Large intestine (tissue), 3 donors: ENCODE results near the gene RP2. TPM values are rescaled to one million over a fixed set of nuclear protein-coding genes. Genes with fewer than 3 reads are reported as not detected.

Source experiments
- DNase-seq, 2 donors: peaks; one replicate each; pipeline versions ENCODE4 v3.0.0 to v3.0.0-alpha.2; 2013
- H3K27ac ChIP-seq: one replicate; pipeline ENCODE4 v1.5.1; 2013; ENCODE audit warnings: low read length
- H3K27me3 ChIP-seq: 2 replicates; pipeline ENCODE4 v1.6.1; 2013; ENCODE audit warnings: low read length; ENCODE audit not compliant: control insufficient read depth, insufficient read depth
- H3K36me3 ChIP-seq: 2 replicates; pipeline ENCODE4 v1.6.1; 2013; ENCODE audit warnings: low read length; ENCODE audit not compliant: control insufficient read depth, insufficient read depth
- H3K4me1 ChIP-seq: one replicate; pipeline ENCODE4 v1.6.1; 2013; ENCODE audit warnings: low read length; ENCODE audit not compliant: control insufficient read depth, insufficient read depth
- H3K4me3 ChIP-seq: one replicate; pipeline ENCODE4 v1.5.1; 2013; ENCODE audit warnings: low read length
- H3K9me3 ChIP-seq: one replicate; pipeline ENCODE4 v1.6.1; 2013; ENCODE audit warnings: mild to moderate bottlenecking, low read depth, low read length, moderate library complexity; ENCODE audit not compliant: control insufficient read depth
- WGBS: methylation state at CpG from one replicate; pipeline ENCODE4 v1.1.5; 2013; ENCODE audit warnings: low lambda C conversion rate; ENCODE audit not compliant: insufficient coverage; 5-methylcytosine and 5-hydroxymethylcytosine counted together
- polyA plus RNA-seq: library from polyadenylated mRNA; unstranded; fragments of 120-200 nt; gene quantifications from one replicate; pipeline ENCODE4 v1.2.1, GENCODE V29; 2013

Gene RP2
- polyA plus RNA-seq, 1 donor = 12.3 TPM

DNA sequence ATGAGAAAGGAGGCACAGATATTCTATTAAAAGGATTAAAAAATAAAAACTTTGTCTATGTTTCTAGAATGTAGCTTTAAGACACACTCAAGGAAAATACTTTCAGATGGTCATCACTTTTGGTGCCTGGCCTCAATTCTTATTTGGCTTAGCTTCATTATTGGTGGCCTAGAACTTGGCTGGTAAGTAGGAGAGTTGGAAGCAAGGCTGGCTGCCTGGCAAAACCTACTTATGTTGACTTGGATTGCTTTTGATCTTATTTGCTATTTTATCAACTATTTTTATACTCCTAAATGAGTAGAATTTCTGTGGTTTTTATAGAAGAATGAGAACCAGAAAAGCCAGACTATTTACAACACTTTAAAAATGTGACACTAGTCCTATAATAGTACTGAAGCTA, 40.1 kb downstream of the RP2 start:
- Histone ChIP-seq H3K27me3 (no peaks in the 10 kb centered on the region), H3K27ac (no peak overlapping the region), H3K4me3 (no peak overlapping the region), H3K9me3 (no peaks in the 10 kb centered on the region), H3K36me3 (no peaks in the 10 kb centered on the region), H3K4me1 (no peaks in the 10 kb centered on the region)
- no peak for DNase-seq

DNA sequence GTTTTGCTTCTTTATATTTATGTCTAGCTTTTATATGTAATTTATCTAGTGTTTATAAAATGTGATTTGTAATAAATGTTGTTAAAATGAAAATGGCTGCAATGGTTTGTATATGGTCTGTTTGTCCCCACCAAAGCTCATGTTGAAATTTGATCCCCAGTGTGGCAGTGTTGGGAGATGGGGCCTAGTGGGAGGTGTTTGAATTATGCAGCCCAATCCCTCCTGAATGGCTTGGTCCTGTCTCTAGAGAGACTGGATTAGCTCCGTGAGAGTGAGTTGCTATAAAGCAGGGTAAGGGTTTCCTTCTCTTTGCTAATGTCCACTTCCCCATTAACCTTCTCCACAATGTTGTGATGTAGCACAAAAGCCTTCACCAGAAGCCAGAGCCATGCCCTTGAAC, 45.4 kb downstream of the RP2 start:
- H3K27ac ChIP-seq = no peak overlapping the region
- DNase-seq = no peak
- no peaks in the 10 kb centered on the region for H3K27me3 ChIP-seq
- H3K4me1 ChIP-seq = no peaks in the 10 kb centered on the region
- no peak overlapping the region for H3K4me3 ChIP-seq
- no peaks in the 10 kb centered on the region for H3K9me3 ChIP-seq
- no peaks in the 10 kb centered on the region for H3K36me3 ChIP-seq
- no CpG with 5 or more reads among the region's 1 CpG for WGBS

DNA sequence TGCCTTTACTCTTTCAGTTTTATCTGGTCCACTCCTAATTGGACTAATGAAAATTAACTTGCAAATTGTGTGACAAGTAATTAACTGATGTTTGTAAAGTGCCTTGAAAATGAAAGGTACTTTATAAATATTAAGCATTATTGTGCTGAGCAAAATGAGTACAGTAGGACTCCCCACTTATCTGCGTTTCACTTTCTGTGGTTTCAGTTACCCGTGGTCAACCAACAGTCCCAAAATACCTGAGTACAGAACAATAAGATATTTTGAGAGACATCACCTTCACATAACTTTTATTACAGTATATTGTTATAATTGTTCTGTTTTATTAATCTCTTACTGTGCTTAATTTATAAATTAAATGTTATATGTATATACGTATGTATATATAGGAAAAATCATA, 48.0 kb downstream of the RP2 start:
- no peak for DNase-seq

GRCh38 chrX:46898207-46898606, 61.4 kb downstream of the RP2 start:
- no peak overlapping the region for H3K4me3 ChIP-seq
- H3K9me3 ChIP-seq = no peaks in the 10 kb centered on the region
- H3K27ac ChIP-seq = no peak overlapping the region
- no peaks in the 10 kb centered on the region for H3K4me1 ChIP-seq
- H3K27me3 ChIP-seq = no peaks in the 10 kb centered on the region
- no peaks in the 10 kb centered on the region for H3K36me3 ChIP-seq
- no peak for DNase-seq

More for the DNA sequence above, 48.0 kb downstream of the RP2 start:
- H3K27me3 ChIP-seq = no peaks in the 10 kb centered on the region
- no peaks in the 10 kb centered on the region for H3K36me3 ChIP-seq
- WGBS = 100% methylated on average over 1 of the region's 3 CpGs
- H3K9me3 ChIP-seq = no peaks in the 10 kb centered on the region
- no peak overlapping the region for H3K4me3 ChIP-seq
- no peaks in the 10 kb centered on the region for H3K4me1 ChIP-seq
- no peak overlapping the region for H3K27ac ChIP-seq

- H3K4me1 ChIP-seq = no peaks in the 10 kb centered on the region
- no peaks in the 10 kb centered on the region for H3K36me3 ChIP-seq
- peak overlapping the region; percentile 48 for H3K27ac ChIP-seq
- no peaks in the 10 kb centered on the region for H3K27me3 ChIP-seq
- DNase-seq = peak; percentile 57 to 80
- peak overlapping the region; percentile 39 for H3K4me3 ChIP-seq
- whole genome bisulfite sequencing = no CpG with 5 or more reads among the region's 14 CpGs
- H3K9me3 ChIP-seq = no peaks in the 10 kb centered on the region
Observed at GRCh38 chrX:46903458-46904242, 66.8 kb downstream of the RP2 start.

- WGBS = no CpG with 5 or more reads among the region's 2 CpGs
- no peaks in the 10 kb centered on the region for H3K27me3 ChIP-seq
- no peaks in the 10 kb centered on the region for H3K4me1 ChIP-seq
- no peak for DNase-seq
- H3K4me3 ChIP-seq = no peak overlapping the region
- no peaks in the 10 kb centered on the region for H3K9me3 ChIP-seq
- H3K36me3 ChIP-seq = no peaks in the 10 kb centered on the region
- H3K27ac ChIP-seq = no peak overlapping the region
Observed at GRCh38 chrX:46904626-46905025, 67.8 kb downstream of the RP2 start.

GRCh38 chrX:46910415-46910814, 73.6 kb downstream of the RP2 start:
- no CpG with 5 or more reads among the region's 3 CpGs for WGBS
- no peaks in the 10 kb centered on the region for H3K9me3 ChIP-seq
- no peaks in the 10 kb centered on the region for H3K4me1 ChIP-seq
- no peaks in the 10 kb centered on the region for H3K36me3 ChIP-seq
- DNase-seq = no peak
- no peak overlapping the region for H3K4me3 ChIP-seq
- no peaks in the 10 kb centered on the region for H3K27me3 ChIP-seq
- no peak overlapping the region for H3K27ac ChIP-seq

DNA sequence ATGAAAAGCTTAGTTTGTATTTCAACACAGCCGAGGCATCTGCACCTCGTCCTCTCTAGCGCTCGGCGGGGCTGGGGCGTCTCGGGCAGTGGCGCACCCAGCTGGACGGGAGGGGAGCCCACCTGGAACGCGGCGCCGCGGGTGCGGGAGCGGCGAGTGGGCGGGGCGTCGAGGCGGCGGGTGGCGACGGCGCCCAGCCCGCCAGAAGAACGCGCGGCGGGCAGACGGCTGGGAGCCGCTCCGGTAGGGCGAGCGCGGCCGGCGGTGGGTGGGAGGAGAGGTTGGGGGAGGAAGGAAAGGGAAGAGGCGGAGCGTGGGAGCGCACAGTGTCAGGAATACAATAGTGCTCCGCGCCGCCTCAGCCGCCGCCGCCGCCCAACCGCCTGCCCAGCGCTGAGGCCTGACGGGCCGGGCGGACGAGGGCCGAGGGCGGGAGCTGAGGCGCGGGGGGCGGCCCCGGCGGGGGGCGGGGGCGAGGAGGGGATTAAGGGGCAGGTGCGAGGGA, 75.3 kb downstream of the RP2 start, which contains the start of gene JADE3:
Gene JADE3 (plus strand): TSS at position 324 of the 505 bp plus-strand sequence. CDS start 72,474 bp downstream, outside the sequence.
- H3K4me3 ChIP-seq = peak within 1 kb of the TSS; percentile 78
- peak; percentile 59 to 83 for DNase-seq
- H3K27me3 ChIP-seq = no peaks in the 10 kb centered on the region
- no peaks in the 10 kb centered on the region for H3K36me3 ChIP-seq
- H3K27ac ChIP-seq = peak within 1 kb of the TSS; percentile 38
- no peaks in the 10 kb centered on the region for H3K4me1 ChIP-seq
- no CpG with 5 or more reads among the region's 64 CpGs for WGBS
- H3K9me3 ChIP-seq = no peaks in the 10 kb centered on the region

GRCh38 chrX:46912603-46913491, 76.0 kb downstream of the RP2 start:
- peak overlapping the region; percentile 78 for H3K4me3 ChIP-seq
- no CpG with 5 or more reads among the region's 109 CpGs for WGBS
- no peaks in the 10 kb centered on the region for H3K4me1 ChIP-seq
- H3K9me3 ChIP-seq = no peaks in the 10 kb centered on the region
- H3K27ac ChIP-seq = peak overlapping the region; percentile 38
- no peaks in the 10 kb centered on the region for H3K27me3 ChIP-seq
- H3K36me3 ChIP-seq = no peaks in the 10 kb centered on the region
- peak; percentile 20 to 54 for DNase-seq

- no peaks in the 10 kb centered on the region for H3K9me3 ChIP-seq
- peak; percentile 19 to 50 for DNase-seq
- H3K4me1 ChIP-seq = no peaks in the 10 kb centered on the region
- H3K27ac ChIP-seq = peak overlapping the region; percentile 38
- peak overlapping the region; percentile 78 for H3K4me3 ChIP-seq
- no peaks in the 10 kb centered on the region for H3K36me3 ChIP-seq
- no peaks in the 10 kb centered on the region for H3K27me3 ChIP-seq
- no CpG with 5 or more reads among the region's 14 CpGs for WGBS
Observed at GRCh38 chrX:46913667-46914066, 76.8 kb downstream of the RP2 start.
